ENCODE measurements around the gene HBM.

The HBM gene

DNA sequence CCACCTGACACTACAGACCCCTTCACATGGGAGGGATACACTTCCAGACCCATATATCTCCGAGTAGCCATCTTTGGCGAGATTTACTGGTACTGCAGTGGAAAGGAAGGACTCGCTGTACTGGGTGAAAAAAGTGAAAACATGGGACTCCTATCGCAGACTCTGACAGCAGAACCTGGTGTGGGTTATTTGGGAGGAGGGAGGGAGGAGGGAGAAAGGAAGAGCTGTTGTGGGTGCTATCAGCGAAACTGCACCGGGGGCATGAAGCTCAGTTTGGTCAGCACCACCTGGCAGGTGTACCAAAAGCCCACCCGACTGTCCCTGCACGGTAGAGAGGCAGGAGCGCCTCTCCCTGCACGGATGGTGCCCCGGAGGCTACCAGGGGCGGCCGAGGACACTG, 19.4 kb downstream of the HBM start:
- H3K36me3 ChIP-seq (replicated peaks; ENCODE audit: low read depth, low read length): peaks cover 39% of the 10 kb centered on the region
- no peak overlapping the region for H2AFZ ChIP-seq (ENCODE audit: low read depth, low read length)
- no peak overlapping the region for H3K4me2 ChIP-seq (ENCODE audit: low read length)
- no peaks in the 10 kb centered on the region for H3K4me1 ChIP-seq (ENCODE audit: low read length)
- H3K9me3 ChIP-seq (ENCODE audit: insufficient read depth, low read length): no peaks in the 10 kb centered on the region
- no peaks in the 10 kb centered on the region for H4K20me1 ChIP-seq (ENCODE audit: insufficient read depth, low read length)
- no peak overlapping the region for H3K4me3 ChIP-seq (ENCODE audit: low read length)
- no peaks in the 10 kb centered on the region for H3K27me3 ChIP-seq (ENCODE audit: low read depth, low read length)
- no peak overlapping the region for H3K9ac ChIP-seq (ENCODE audit: low read length)
- TF ChIP-seq, protein P1, sequence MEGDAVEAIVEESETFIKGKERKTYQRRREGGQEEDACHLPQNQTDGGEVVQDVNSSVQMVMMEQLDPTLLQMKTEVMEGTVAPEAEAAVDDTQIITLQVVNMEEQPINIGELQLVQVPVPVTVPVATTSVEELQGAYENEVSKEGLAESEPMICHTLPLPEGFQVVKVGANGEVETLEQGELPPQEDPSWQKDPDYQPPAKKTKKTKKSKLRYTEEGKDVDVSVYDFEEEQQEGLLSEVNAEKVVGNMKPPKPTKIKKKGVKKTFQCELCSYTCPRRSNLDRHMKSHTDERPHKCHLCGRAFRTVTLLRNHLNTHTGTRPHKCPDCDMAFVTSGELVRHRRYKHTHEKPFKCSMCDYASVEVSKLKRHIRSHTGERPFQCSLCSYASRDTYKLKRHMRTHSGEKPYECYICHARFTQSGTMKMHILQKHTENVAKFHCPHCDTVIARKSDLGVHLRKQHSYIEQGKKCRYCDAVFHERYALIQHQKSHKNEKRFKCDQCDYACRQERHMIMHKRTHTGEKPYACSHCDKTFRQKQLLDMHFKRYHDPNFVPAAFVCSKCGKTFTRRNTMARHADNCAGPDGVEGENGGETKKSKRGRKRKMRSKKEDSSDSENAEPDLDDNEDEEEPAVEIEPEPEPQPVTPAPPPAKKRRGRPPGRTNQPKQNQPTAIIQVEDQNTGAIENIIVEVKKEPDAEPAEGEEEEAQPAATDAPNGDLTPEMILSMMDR (IDR thresholded peaks at IDR 0.05; ENCODE audit: low read depth, low read length): no peak
- no peak for TF ChIP-seq EZH2phosphoT487 (IDR thresholded peaks at IDR 0.05; ENCODE audit: low read depth)
- no peak overlapping the region for H3K27ac ChIP-seq (ENCODE audit: low read length)
- H3K79me2 ChIP-seq (ENCODE audit: low read length): no peaks in the 10 kb centered on the region

DNA sequence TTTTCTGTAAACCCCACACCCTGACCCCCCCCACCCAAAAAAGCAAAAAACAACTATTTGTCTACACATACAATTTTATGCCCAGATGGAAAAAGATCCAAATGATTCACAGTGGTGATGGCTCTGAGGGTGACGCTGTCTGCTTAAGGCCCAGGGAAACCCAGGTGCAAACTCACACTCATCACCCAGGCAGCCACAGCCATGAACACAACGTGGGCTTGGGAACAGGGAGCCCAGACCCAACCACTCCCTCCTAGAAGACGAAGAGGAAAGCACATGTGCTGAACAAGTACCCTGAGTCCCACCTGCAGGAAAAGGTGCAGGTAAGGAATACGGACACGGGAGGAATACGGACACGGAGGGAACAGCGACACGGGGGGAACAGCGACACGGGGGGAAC, 19.9 kb downstream of the HBM start:
- Histone ChIP-seq H3K4me2 (ENCODE audit: low read length) (no peak overlapping the region), H3K36me3 (replicated peaks; ENCODE audit: low read depth, low read length) (peaks cover 37% of the 10 kb centered on the region), H3K27me3 (ENCODE audit: low read depth, low read length) (no peaks in the 10 kb centered on the region), H2AFZ (ENCODE audit: low read depth, low read length) (no peak overlapping the region), H3K9me3 (ENCODE audit: insufficient read depth, low read length) (no peaks in the 10 kb centered on the region), H3K27ac (ENCODE audit: low read length) (no peak overlapping the region), H3K4me3 (ENCODE audit: low read length) (no peak overlapping the region), H3K9ac (ENCODE audit: low read length) (no peak overlapping the region), H3K79me2 (ENCODE audit: low read length) (no peaks in the 10 kb centered on the region), H4K20me1 (ENCODE audit: insufficient read depth, low read length) (no peaks in the 10 kb centered on the region), H3K4me1 (ENCODE audit: low read length) (no peaks in the 10 kb centered on the region)
- TF ChIP-seq, protein P1 (IDR thresholded peaks at IDR 0.05; ENCODE audit: low read depth, low read length): no peak
- no peak for TF ChIP-seq EZH2phosphoT487 (IDR thresholded peaks at IDR 0.05; ENCODE audit: low read depth)

DNA sequence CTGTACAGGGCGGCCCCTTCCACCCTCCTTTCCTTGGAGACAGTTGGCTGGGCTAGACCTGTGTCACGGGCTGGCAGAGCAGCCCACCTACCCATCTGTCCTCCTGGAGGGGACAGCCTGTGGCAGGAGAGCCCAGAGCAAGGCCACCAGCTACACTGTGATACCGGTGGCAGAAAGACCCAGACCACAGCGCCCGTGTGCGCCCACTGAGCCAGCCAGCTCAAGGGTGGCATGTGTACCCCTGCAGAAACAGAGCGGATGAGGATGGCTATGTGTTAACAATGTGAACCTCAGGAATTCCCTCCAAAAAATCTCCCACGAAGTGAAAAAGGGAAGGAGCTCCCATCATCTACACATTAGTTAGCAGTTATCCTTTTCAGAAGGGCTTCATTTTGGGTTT, 21.6 kb downstream of the HBM start:
- H3K36me3 ChIP-seq (replicated peaks; ENCODE audit: low read depth, low read length): peaks cover 31% of the 10 kb centered on the region

DNA sequence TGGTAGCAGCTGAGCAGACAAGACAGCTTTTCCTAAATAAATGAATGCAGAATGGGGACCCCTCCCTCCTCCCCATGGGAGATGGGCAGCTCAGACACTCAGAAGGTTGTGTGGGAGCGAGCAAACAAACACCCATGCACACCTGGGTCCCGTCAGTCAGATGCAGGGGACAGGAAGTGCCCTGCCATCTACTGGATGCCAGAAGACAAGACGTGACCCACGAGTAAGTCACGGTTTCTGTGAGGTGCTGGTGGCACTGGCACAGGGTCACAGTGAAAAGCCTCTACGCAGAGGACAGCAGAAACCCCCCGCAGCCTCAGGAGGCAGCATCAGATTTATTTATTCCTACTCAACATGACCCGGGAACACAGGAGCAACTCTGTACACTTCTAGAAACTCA, 22.9 kb downstream of the HBM start:
- Histone ChIP-seq H4K20me1 (ENCODE audit: insufficient read depth, low read length) (no peaks in the 10 kb centered on the region), H3K4me3 (ENCODE audit: low read length) (no peak overlapping the region)

More for the DNA sequence above, 21.6 kb downstream of the HBM start:
- no peaks in the 10 kb centered on the region for H3K27me3 ChIP-seq (ENCODE audit: low read depth, low read length)
- no peaks in the 10 kb centered on the region for H3K79me2 ChIP-seq (ENCODE audit: low read length)
- H3K27ac ChIP-seq (ENCODE audit: low read length): no peak overlapping the region
- H3K9ac ChIP-seq (ENCODE audit: low read length): no peak overlapping the region
- no peak for TF ChIP-seq EZH2phosphoT487 (IDR thresholded peaks at IDR 0.05; ENCODE audit: low read depth)
- TF ChIP-seq, protein P1 (IDR thresholded peaks at IDR 0.05; ENCODE audit: low read depth, low read length): no peak
- H3K4me3 ChIP-seq (ENCODE audit: low read length): no peak overlapping the region
- H3K4me2 ChIP-seq (ENCODE audit: low read length): no peak overlapping the region
- no peak overlapping the region for H2AFZ ChIP-seq (ENCODE audit: low read depth, low read length)
- H3K9me3 ChIP-seq (ENCODE audit: insufficient read depth, low read length): no peaks in the 10 kb centered on the region
- no peaks in the 10 kb centered on the region for H4K20me1 ChIP-seq (ENCODE audit: insufficient read depth, low read length)
- no peaks in the 10 kb centered on the region for H3K4me1 ChIP-seq (ENCODE audit: low read length)

More for the DNA sequence above, 22.9 kb downstream of the HBM start:
- Histone ChIP-seq H3K9ac (ENCODE audit: low read length) (no peak overlapping the region), H2AFZ (ENCODE audit: low read depth, low read length) (no peak overlapping the region), H3K4me1 (ENCODE audit: low read length) (no peaks in the 10 kb centered on the region), H3K79me2 (ENCODE audit: low read length) (no peaks in the 10 kb centered on the region), H3K27me3 (ENCODE audit: low read depth, low read length) (no peaks in the 10 kb centered on the region), H3K36me3 (replicated peaks; ENCODE audit: low read depth, low read length) (peaks cover 35% of the 10 kb centered on the region), H3K27ac (ENCODE audit: low read length) (no peak overlapping the region), H3K9me3 (ENCODE audit: insufficient read depth, low read length) (no peaks in the 10 kb centered on the region), H3K4me2 (ENCODE audit: low read length) (no peak overlapping the region)
- TF ChIP-seq EZH2phosphoT487 (IDR thresholded peaks at IDR 0.05; ENCODE audit: low read depth): no peak
- TF ChIP-seq, protein P1 (IDR thresholded peaks at IDR 0.05; ENCODE audit: low read depth, low read length): peak; percentile 40

Data from OCI-LY3 (cell line).